ENCODE measurements around the gene SCFD2.
"Not testable (repeated sequence)": the region's sequence is repeated elsewhere in the genome, so short reads cannot be mapped to it uniquely, and the experiment has no call there.

Gene SCFD2

GRCh38 chr4:53273726-53274125, 92.1 kb downstream of the SCFD2 start:
- H3K36me3 Mint-ChIP-seq (ENCODE audit: insufficient read depth): peaks cover 8% of the 10 kb centered on the region
- no peak overlapping the region for H3K4me3 Mint-ChIP-seq
- H3K27me3 Mint-ChIP-seq: no peaks in the 10 kb centered on the region
- no peak overlapping the region for H3K27ac Mint-ChIP-seq
- H3K9me3 Mint-ChIP-seq: no peaks in the 10 kb centered on the region
- H3K4me1 Mint-ChIP-seq (ENCODE audit: low read depth in 2 of 2): no peaks in the 10 kb centered on the region
- ATAC-seq (replicated peaks): no peak
- DNase-seq: no peak

- ATAC-seq (replicated peaks): no peak
- Mint-ChIP-seq H3K36me3 (ENCODE audit: insufficient read depth) (peaks cover 8% of the 10 kb centered on the region), H3K4me1 (ENCODE audit: low read depth in 2 of 2) (peaks cover 0 to 2% of the 10 kb centered on the region in 2 donors), H3K27ac (no peak overlapping the region), H3K27me3 (no peaks in the 10 kb centered on the region), H3K4me3 (no peak overlapping the region), H3K9me3 (peaks cover 0 to 7% of the 10 kb centered on the region in 2 donors)
- DNase-seq: no peak
Observed at GRCh38 chr4:53267026-53267425, 98.8 kb downstream of the SCFD2 start.

GRCh38 chr4:53255986-53256385, 109.9 kb downstream of the SCFD2 start:
- not testable (repeated sequence) for H3K4me1 Mint-ChIP-seq (ENCODE audit: low read depth in 2 of 2); ATAC-seq (replicated peaks); H3K4me3 Mint-ChIP-seq; DNase-seq; H3K36me3 Mint-ChIP-seq (ENCODE audit: insufficient read depth); H3K9me3 Mint-ChIP-seq; H3K27ac Mint-ChIP-seq; H3K27me3 Mint-ChIP-seq

- Mint-ChIP-seq H3K36me3 (ENCODE audit: insufficient read depth) (no peaks in the 10 kb centered on the region), H3K4me3 (no peak overlapping the region), H3K27ac (no peak overlapping the region), H3K27me3 (no peaks in the 10 kb centered on the region), H3K9me3 (peaks cover 0 to 13% of the 10 kb centered on the region in 2 donors), H3K4me1 (ENCODE audit: low read depth in 2 of 2) (peaks cover 13 to 21% of the 10 kb centered on the region in 2 donors)
- DNase-seq: no peak
- ATAC-seq (replicated peaks): no peak
Observed at GRCh38 chr4:53240573-53240972, 125.3 kb downstream of the SCFD2 start.

- not testable (repeated sequence) for H3K27me3 Mint-ChIP-seq; H3K27ac Mint-ChIP-seq; H3K4me3 Mint-ChIP-seq; DNase-seq; ATAC-seq (replicated peaks); H3K9me3 Mint-ChIP-seq; H3K36me3 Mint-ChIP-seq (ENCODE audit: insufficient read depth)
- peaks cover 13 to 16% of the 10 kb centered on the region in 2 donors for H3K4me1 Mint-ChIP-seq (ENCODE audit: low read depth in 2 of 2)
Observed at GRCh38 chr4:53238352-53238751, 127.5 kb downstream of the SCFD2 start.

GRCh38 chr4:53237811-53238210, 128.1 kb downstream of the SCFD2 start:
- peaks cover 12 to 13% of the 10 kb centered on the region in 2 donors for H3K4me1 Mint-ChIP-seq (ENCODE audit: low read depth in 2 of 2)
- not testable (repeated sequence) for H3K4me3 Mint-ChIP-seq; H3K36me3 Mint-ChIP-seq (ENCODE audit: insufficient read depth); H3K9me3 Mint-ChIP-seq; ATAC-seq (replicated peaks); H3K27me3 Mint-ChIP-seq; H3K27ac Mint-ChIP-seq; DNase-seq

GRCh38 chr4:53236624-53237023, 129.2 kb downstream of the SCFD2 start:
- not testable (repeated sequence) for H3K4me3 Mint-ChIP-seq, H3K9me3 Mint-ChIP-seq, H3K27me3 Mint-ChIP-seq

GRCh38 chr4:53235547-53235946, 130.3 kb downstream of the SCFD2 start:
- H3K27me3 Mint-ChIP-seq: no peaks in the 10 kb centered on the region
- H3K4me1 Mint-ChIP-seq (ENCODE audit: low read depth in 2 of 2): peaks cover 0 to 6% of the 10 kb centered on the region in 2 donors
- DNase-seq: no peak
- H3K27ac Mint-ChIP-seq: no peak overlapping the region
- no peaks in the 10 kb centered on the region for H3K36me3 Mint-ChIP-seq (ENCODE audit: insufficient read depth)
- ATAC-seq (replicated peaks): no peak
- no peaks in the 10 kb centered on the region for H3K9me3 Mint-ChIP-seq
- H3K4me3 Mint-ChIP-seq: no peak overlapping the region

More at GRCh38 chr4:53236624-53237023, 129.2 kb downstream of the SCFD2 start:
- H3K4me1 Mint-ChIP-seq (ENCODE audit: low read depth in 2 of 2); H3K36me3 Mint-ChIP-seq (ENCODE audit: insufficient read depth); DNase-seq; H3K27ac Mint-ChIP-seq; ATAC-seq (replicated peaks): not testable (repeated sequence)

- no peak overlapping the region for H3K4me3 Mint-ChIP-seq
- no peaks in the 10 kb centered on the region for H3K36me3 Mint-ChIP-seq (ENCODE audit: insufficient read depth)
- H3K4me1 Mint-ChIP-seq (ENCODE audit: low read depth in 2 of 2): peaks cover 0 to 4% of the 10 kb centered on the region in 2 donors
- H3K9me3 Mint-ChIP-seq: no peaks in the 10 kb centered on the region
- H3K27me3 Mint-ChIP-seq: no peaks in the 10 kb centered on the region
- ATAC-seq (replicated peaks) (no peak), DNase-seq (no peak)
- no peak overlapping the region for H3K27ac Mint-ChIP-seq
Observed at GRCh38 chr4:53234669-53235068, 131.2 kb downstream of the SCFD2 start.

- Mint-ChIP-seq H3K4me3 (no peak overlapping the region), H3K9me3 (no peaks in the 10 kb centered on the region), H3K36me3 (ENCODE audit: insufficient read depth) (no peaks in the 10 kb centered on the region), H3K27ac (no peak overlapping the region), H3K27me3 (no peaks in the 10 kb centered on the region), H3K4me1 (ENCODE audit: low read depth in 2 of 2) (peaks cover 0 to 4% of the 10 kb centered on the region in 2 donors)
- ATAC-seq (replicated peaks): no peak
- no peak for DNase-seq
Observed at GRCh38 chr4:53234111-53234510, 131.8 kb downstream of the SCFD2 start.

- Mint-ChIP-seq H3K27me3 (no peaks in the 10 kb centered on the region), H3K9me3 (no peaks in the 10 kb centered on the region), H3K36me3 (ENCODE audit: insufficient read depth) (no peaks in the 10 kb centered on the region), H3K4me1 (ENCODE audit: low read depth in 2 of 2) (peaks cover 0 to 4% of the 10 kb centered on the region in 2 donors), H3K4me3 (no peak overlapping the region), H3K27ac (no peak overlapping the region)
- no peak for ATAC-seq (replicated peaks)
- no peak for DNase-seq
Observed at GRCh38 chr4:53233114-53233795, 132.6 kb downstream of the SCFD2 start.

- Mint-ChIP-seq H3K4me1 (ENCODE audit: low read depth in 2 of 2) (peaks cover 0 to 4% of the 10 kb centered on the region in 2 donors), H3K27me3 (no peaks in the 10 kb centered on the region), H3K4me3 (no peak overlapping the region), H3K9me3 (no peaks in the 10 kb centered on the region), H3K36me3 (ENCODE audit: insufficient read depth) (no peaks in the 10 kb centered on the region), H3K27ac (no peak overlapping the region)
- ATAC-seq (replicated peaks): no peak
- no peak for DNase-seq
Observed at GRCh38 chr4:53232371-53232770, 133.5 kb downstream of the SCFD2 start.

- no peak overlapping the region for H3K27ac Mint-ChIP-seq
- ATAC-seq (replicated peaks): no peak
- H3K27me3 Mint-ChIP-seq: no peaks in the 10 kb centered on the region
- H3K4me1 Mint-ChIP-seq (ENCODE audit: low read depth in 2 of 2): peaks cover 0 to 2% of the 10 kb centered on the region in 2 donors
- H3K9me3 Mint-ChIP-seq: no peaks in the 10 kb centered on the region
- H3K36me3 Mint-ChIP-seq (ENCODE audit: insufficient read depth): no peaks in the 10 kb centered on the region
- no peak for DNase-seq
- H3K4me3 Mint-ChIP-seq: no peak overlapping the region
Observed at GRCh38 chr4:53228036-53228435, 137.8 kb downstream of the SCFD2 start.

- H3K36me3 Mint-ChIP-seq (ENCODE audit: insufficient read depth): no peaks in the 10 kb centered on the region
- DNase-seq (no peak), ATAC-seq (replicated peaks) (no peak)
- no peaks in the 10 kb centered on the region for H3K9me3 Mint-ChIP-seq
- no peaks in the 10 kb centered on the region for H3K27me3 Mint-ChIP-seq
- no peaks in the 10 kb centered on the region for H3K4me1 Mint-ChIP-seq (ENCODE audit: low read depth in 2 of 2)
- H3K4me3 Mint-ChIP-seq: no peak overlapping the region
- no peak overlapping the region for H3K27ac Mint-ChIP-seq
Observed at GRCh38 chr4:53227451-53227850, 138.4 kb downstream of the SCFD2 start.

Measured in effector memory CD8-positive, alpha-beta T cell (primary cell).